IMR-90 (cell line): ENCODE results near the gene HDDC2. TPM values are rescaled to one million over a fixed set of nuclear protein-coding genes. Genes with fewer than 3 reads are reported as not detected.

Experiments
- ATAC-seq: fragments of 200-7000 bp; cut with Tn5 transposase; 2 replicates; pipeline ENCODE4 v1.9.1; 2020; ENCODE audit warnings: low read depth, mild to moderate bottlenecking, moderate library complexity
- BruUV-seq: library from RNA; stranded (reverse); fragments of 400-500 nt; replicated peaks from 2 replicates; lab custom pipeline; 2021; lab: Mats Ljungman, UMichigan
- CTCF ChIA-PET: fragments of 300-600 bp; formaldehyde crosslinking; extraction: SDS; loops from one replicate; lab custom pipeline; 2021; ENCODE audit warnings: antibody characterized with exemption; lab: Yijun Ruan, JAX
- POLR2A ChIA-PET: fragments of 300-600 bp; sonication (Branson Sonifier 250); formaldehyde crosslinking; loops from one replicate; lab custom pipeline; 2022; ENCODE audit warnings: antibody characterized with exemption; ENCODE audit not compliant: unreplicated experiment; lab: Charles Lee
- DNase-seq: peaks from one replicate; pipeline ENCODE4 v3.0.0; 2013
- H2AFZ ChIP-seq: replicated peaks from 2 replicates; pipeline ENCODE3; 2013; ENCODE audit warnings: low read length, mild to moderate bottlenecking; ENCODE audit not compliant: poor library complexity
- H2AK5ac ChIP-seq: 2 replicates; pipeline ENCODE4 v1.6.1; 2013; ENCODE audit warnings: low read depth, low read length, inconsistent platforms
- H2AK9ac ChIP-seq: replicated peaks from 2 replicates; pipeline ENCODE3; 2013; ENCODE audit warnings: mild to moderate bottlenecking, low read depth, low read length, moderate library complexity; ENCODE audit not compliant: poor library complexity
- H2BK120ac ChIP-seq: 2 replicates; pipeline ENCODE4 v1.6.1; 2013; ENCODE audit warnings: low read depth, low read length, inconsistent platforms
- H2BK15ac ChIP-seq: 3 replicates; pipeline ENCODE4 v1.6.1; 2013; ENCODE audit warnings: low read depth, low read length, inconsistent platforms
- H2BK20ac ChIP-seq: 2 replicates; pipeline ENCODE4 v1.6.1; 2013; ENCODE audit warnings: low read depth, mild to moderate bottlenecking, inconsistent platforms, low read length, moderate library complexity
- H2BK5ac ChIP-seq: 2 replicates; pipeline ENCODE4 v1.6.1; 2013; ENCODE audit warnings: mild to moderate bottlenecking, low read depth, low read length, inconsistent platforms; ENCODE audit not compliant: poor library complexity, severe bottlenecking
- H3K14ac ChIP-seq: replicated peaks from 2 replicates; pipeline ENCODE4 v1.6.1; 2013; ENCODE audit warnings: low read depth, low read length, inconsistent platforms
- H3K18ac ChIP-seq: 2 replicates; pipeline ENCODE4 v1.6.1; 2013; ENCODE audit warnings: low read depth, low read length, control low read depth
- H3K23ac ChIP-seq: 2 replicates; pipeline ENCODE4 v1.6.1; 2013; ENCODE audit warnings: low read depth, low read length, inconsistent platforms
- H3K27ac ChIP-seq: 2 replicates; pipeline ENCODE4 v1.5.1; 2013; ENCODE audit warnings: mild to moderate bottlenecking, control low read depth, low read length; ENCODE audit not compliant: insufficient read depth
- H3K27me3 ChIP-seq: 2 replicates; pipeline ENCODE4 v1.6.1; 2013; ENCODE audit warnings: low read length; ENCODE audit not compliant: control insufficient read depth, insufficient read depth
- H3K36me3 ChIP-seq: 2 replicates; pipeline ENCODE4 v1.6.1; 2013; ENCODE audit warnings: low read length, mixed read lengths; ENCODE audit not compliant: control insufficient read depth, insufficient read depth
- H3K4ac ChIP-seq: 2 replicates; pipeline ENCODE4 v1.6.1; 2013; ENCODE audit warnings: low read depth, low read length, inconsistent platforms
- H3K4me1 ChIP-seq: 2 replicates; pipeline ENCODE4 v1.6.1; 2013; ENCODE audit warnings: low read length, mixed read lengths; ENCODE audit not compliant: control insufficient read depth, insufficient read depth
- H3K4me2 ChIP-seq: 2 replicates; pipeline ENCODE4 v1.6.1; 2013; ENCODE audit warnings: low read depth, mild to moderate bottlenecking, control low read depth, low read length, moderate library complexity
- H3K4me3 ChIP-seq: 2 replicates; pipeline ENCODE4 v1.5.1; 2013; ENCODE audit warnings: low read depth, mild to moderate bottlenecking, control low read depth, low read length, moderate library complexity; ENCODE audit not compliant: insufficient read depth
- H3K56ac ChIP-seq: 2 replicates; pipeline ENCODE4 v1.6.1; 2013; ENCODE audit warnings: low read length, inconsistent platforms; ENCODE audit not compliant: insufficient read depth; ENCODE audit errors: extremely low read depth
- H3K79me1 ChIP-seq, 2 experiments: 2 replicates each; pipeline ENCODE4 v1.6.1; 2013; ENCODE audit warnings: low read length in 2 of 2, inconsistent platforms in 1 of 2, low read depth in 1 of 2
- H3K9ac ChIP-seq: 2 replicates; pipeline ENCODE4 v1.6.1; 2013; ENCODE audit warnings: low read depth, low read length, control low read depth
- H3K9me1 ChIP-seq: 2 replicates; pipeline ENCODE4 v1.6.1; 2013; ENCODE audit warnings: low read length, inconsistent platforms; ENCODE audit not compliant: insufficient read depth
- H3K9me3 ChIP-seq: 2 replicates; pipeline ENCODE4 v1.6.1; 2013; ENCODE audit warnings: low read length; ENCODE audit not compliant: control insufficient read depth, insufficient read depth
- H4K20me1 ChIP-seq: 2 replicates; pipeline ENCODE4 v1.6.1; 2013; ENCODE audit warnings: low read length, inconsistent platforms; ENCODE audit not compliant: insufficient read depth
- H4K5ac ChIP-seq: 2 replicates; pipeline ENCODE4 v1.6.1; 2013; ENCODE audit warnings: mild to moderate bottlenecking, low read depth, low read length, control low read depth
- H4K8ac ChIP-seq, 2 experiments: 2 replicates each; pipeline ENCODE4 v1.6.1; 2013; ENCODE audit warnings: low read depth in 2 of 2, low read length in 2 of 2, control low read depth in 1 of 2, inconsistent platforms in 1 of 2
- H4K91ac ChIP-seq: 2 replicates; pipeline ENCODE4 v1.6.1; 2013; ENCODE audit warnings: low read depth, low read length, inconsistent platforms; ENCODE audit not compliant: insufficient read depth
- BHLHE40 ChIP-seq: fragments of 150-350 bp; IDR thresholded peaks from 2 replicates; pipeline ENCODE4 v1.6.1; 2016; ENCODE audit warnings: mild to moderate bottlenecking, low read depth, low read length
- CEBPB ChIP-seq: IDR thresholded peaks from 2 replicates; pipeline ENCODE4 v1.6.1; 2012; ENCODE audit warnings: low read depth, low read length, improper control_type of control experiment
- CHD1 ChIP-seq: IDR thresholded peaks from 2 replicates; pipeline ENCODE4 v1.6.1; 2012; ENCODE audit warnings: low read depth, low read length, improper control_type of control experiment
- FOS ChIP-seq: fragments of 150-350 bp; IDR thresholded peaks from 2 replicates; pipeline ENCODE4 v1.6.1; 2016; ENCODE audit warnings: low read depth, low read length
- MAZ ChIP-seq: IDR thresholded peaks from 2 replicates; pipeline ENCODE4 v1.6.1; 2012; ENCODE audit warnings: low read depth, mild to moderate bottlenecking, low read length, improper control_type of control experiment, moderate library complexity, borderline replicate concordance
- MXI1 ChIP-seq: IDR thresholded peaks from 2 replicates; pipeline ENCODE4 v1.6.1; 2012; ENCODE audit warnings: low read depth, mild to moderate bottlenecking, low read length, moderate library complexity, borderline replicate concordance
- POLR2A ChIP-seq: IDR thresholded peaks from 2 replicates; pipeline ENCODE4 v1.6.1; 2012; ENCODE audit warnings: mild to moderate bottlenecking, low read depth, low read length
- RAD21 ChIP-seq: IDR thresholded peaks from 2 replicates; pipeline ENCODE4 v1.6.1; 2012; ENCODE audit warnings: low read length, improper control_type of control experiment
- RCOR1 ChIP-seq: IDR thresholded peaks from 2 replicates; pipeline ENCODE4 v1.6.1; 2012; ENCODE audit warnings: mild to moderate bottlenecking, low read length, improper control_type of control experiment; ENCODE audit not compliant: insufficient replicate concordance
- SMC3 ChIP-seq: fragments of 150-350 bp; IDR thresholded peaks from 2 replicates; pipeline ENCODE4 v1.6.1; 2016; ENCODE audit warnings: low read depth, mild to moderate bottlenecking, antibody characterized with exemption, low read length, moderate library complexity
- USF2 ChIP-seq: fragments of 150-350 bp; IDR thresholded peaks from 2 replicates; pipeline ENCODE4 v1.6.1; 2017; ENCODE audit warnings: mild to moderate bottlenecking, antibody characterized with exemption, low read length, low read depth
- WGBS, 2 experiments: methylation state at CpG; one replicate each; pipeline versions ENCODE4 v1.1.5 to v1.1.7; 2013; ENCODE audit warnings: missing lambda C conversion rate in 2 of 2; ENCODE audit not compliant: insufficient read length in 1 of 2; ENCODE audit errors: extremely low coverage in 2 of 2; 5-methylcytosine and 5-hydroxymethylcytosine counted together
- dilution Hi-C: fragments of 300-500 bp; cut with HindIII; formaldehyde crosslinking; loops from one replicate; pipeline ENCODE4 v1.14.3; 2018; ENCODE audit warnings: low sequenced_read_pairs; ENCODE audit not compliant: unreplicated experiment
- in situ Hi-C: fragments of 300-500 bp; cut with MboI; formaldehyde crosslinking; loops from 3 replicates; pipeline ENCODE4 v1.14.3; 2019; ENCODE audit warnings: low sequenced_read_pairs, inconsistent platforms, mixed read lengths
- intact Hi-C: fragments of 100-400 bp; cut with micrococcal nuclease; formaldehyde crosslinking; loops from 2 replicates; pipeline ENCODE4 v1.10.0; 2022
- polyA plus RNA-seq, 3 experiments: library from polyadenylated mRNA; depleted of rRNA; stranded (reverse); fragments of >200 nt; gene quantifications; 2 replicates each; pipeline ENCODE4 v1.2.3, GENCODE V29; 2012; ENCODE audit warnings: low replicate concordance in 1 of 3
- total RNA-seq: library from RNA; depleted of rRNA; stranded (reverse); fragments of >200 nt; gene quantifications from 2 replicates; pipeline ENCODE4 v1.2.3, GENCODE V29; 2012

HDDC2 gene
- total and polyA plus RNA-seq, 2 of the 4 experiments (the other 2 are of a cell fraction): 40.9 to 68.6 TPM

- dilution Hi-C loops (no loop called here), intact Hi-C loops (no loop called here), in situ Hi-C loops (loop anchor here (10.0 kb wide), 1 partner anchor 400 kb away; no protein-coding TSS in a partner anchor)
- H4K5ac ChIP-seq: no peak overlapping the region
- H4K20me1 ChIP-seq: no peaks in the 10 kb centered on the region
- no peak overlapping the region for H3K9ac ChIP-seq
- DNase-seq (no peak), ATAC-seq (no peak)
- H3K9me1 ChIP-seq: no peaks in the 10 kb centered on the region
- BruUV-seq: no TSS peak
- H3K27me3 ChIP-seq: no peaks in the 10 kb centered on the region
- H2AK9ac ChIP-seq: no peak overlapping the region
- ChIA-PET POLR2A (no interaction called here), CTCF (interaction anchor here (0.7 kb wide), 1 partner anchor 461 kb away, joined by 3 read pairs; no protein-coding TSS in a partner anchor)
- no peak overlapping the region for H2AFZ ChIP-seq
- peaks cover 7 to 8% of the 10 kb centered on the region in 2 experiments for H3K79me1 ChIP-seq
- no peak overlapping the region for H2BK15ac ChIP-seq
- H3K23ac ChIP-seq: no peak overlapping the region
- no peak overlapping the region for H4K91ac ChIP-seq
- no peak overlapping the region for H3K27ac ChIP-seq
- no peaks in the 10 kb centered on the region for H3K9me3 ChIP-seq
- H2BK20ac ChIP-seq: no peak overlapping the region
- H3K18ac ChIP-seq: no peak overlapping the region
- WGBS, 2 experiments: no CpG with 5 or more reads among the region's 3 CpGs
- no peaks in the 10 kb centered on the region for H3K4me1 ChIP-seq
- no peak overlapping the region for H3K14ac ChIP-seq
- H3K4me3 ChIP-seq: no peak overlapping the region
- H2AK5ac ChIP-seq: no peak overlapping the region
- H2BK5ac ChIP-seq: no peak overlapping the region
- peaks cover 30% of the 10 kb centered on the region for H3K36me3 ChIP-seq
- TF ChIP-seq MAZ: no peak
- TF ChIP-seq MXI1: no peak
- no peak for TF ChIP-seq RAD21
- TF ChIP-seq RCOR1: no peak
- no peak for TF ChIP-seq CHD1
- no peak for TF ChIP-seq CEBPB
- no peak for TF ChIP-seq POLR2A
- TF ChIP-seq BHLHE40: no peak
- no peak for TF ChIP-seq SMC3
- no peak for TF ChIP-seq FOS
- TF ChIP-seq USF2: no peak
- H3K56ac ChIP-seq: no peak overlapping the region
- no peak overlapping the region for H3K4ac ChIP-seq
- no peak overlapping the region for H2BK120ac ChIP-seq
- H3K4me2 ChIP-seq: no peak overlapping the region
- no peak overlapping the region for H4K8ac ChIP-seq
Observed at GRCh38 chr6:125274935-125275334, 26.8 kb downstream of the HDDC2 start.
